ENCODE results near the gene SPNS2.

SPNS2 gene, protein sequence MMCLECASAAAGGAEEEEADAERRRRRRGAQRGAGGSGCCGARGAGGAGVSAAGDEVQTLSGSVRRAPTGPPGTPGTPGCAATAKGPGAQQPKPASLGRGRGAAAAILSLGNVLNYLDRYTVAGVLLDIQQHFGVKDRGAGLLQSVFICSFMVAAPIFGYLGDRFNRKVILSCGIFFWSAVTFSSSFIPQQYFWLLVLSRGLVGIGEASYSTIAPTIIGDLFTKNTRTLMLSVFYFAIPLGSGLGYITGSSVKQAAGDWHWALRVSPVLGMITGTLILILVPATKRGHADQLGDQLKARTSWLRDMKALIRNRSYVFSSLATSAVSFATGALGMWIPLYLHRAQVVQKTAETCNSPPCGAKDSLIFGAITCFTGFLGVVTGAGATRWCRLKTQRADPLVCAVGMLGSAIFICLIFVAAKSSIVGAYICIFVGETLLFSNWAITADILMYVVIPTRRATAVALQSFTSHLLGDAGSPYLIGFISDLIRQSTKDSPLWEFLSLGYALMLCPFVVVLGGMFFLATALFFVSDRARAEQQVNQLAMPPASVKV
- total RNA-seq = 0.05 to 0.19 (median 0.18) reads per million in 3 experiments

DNA sequence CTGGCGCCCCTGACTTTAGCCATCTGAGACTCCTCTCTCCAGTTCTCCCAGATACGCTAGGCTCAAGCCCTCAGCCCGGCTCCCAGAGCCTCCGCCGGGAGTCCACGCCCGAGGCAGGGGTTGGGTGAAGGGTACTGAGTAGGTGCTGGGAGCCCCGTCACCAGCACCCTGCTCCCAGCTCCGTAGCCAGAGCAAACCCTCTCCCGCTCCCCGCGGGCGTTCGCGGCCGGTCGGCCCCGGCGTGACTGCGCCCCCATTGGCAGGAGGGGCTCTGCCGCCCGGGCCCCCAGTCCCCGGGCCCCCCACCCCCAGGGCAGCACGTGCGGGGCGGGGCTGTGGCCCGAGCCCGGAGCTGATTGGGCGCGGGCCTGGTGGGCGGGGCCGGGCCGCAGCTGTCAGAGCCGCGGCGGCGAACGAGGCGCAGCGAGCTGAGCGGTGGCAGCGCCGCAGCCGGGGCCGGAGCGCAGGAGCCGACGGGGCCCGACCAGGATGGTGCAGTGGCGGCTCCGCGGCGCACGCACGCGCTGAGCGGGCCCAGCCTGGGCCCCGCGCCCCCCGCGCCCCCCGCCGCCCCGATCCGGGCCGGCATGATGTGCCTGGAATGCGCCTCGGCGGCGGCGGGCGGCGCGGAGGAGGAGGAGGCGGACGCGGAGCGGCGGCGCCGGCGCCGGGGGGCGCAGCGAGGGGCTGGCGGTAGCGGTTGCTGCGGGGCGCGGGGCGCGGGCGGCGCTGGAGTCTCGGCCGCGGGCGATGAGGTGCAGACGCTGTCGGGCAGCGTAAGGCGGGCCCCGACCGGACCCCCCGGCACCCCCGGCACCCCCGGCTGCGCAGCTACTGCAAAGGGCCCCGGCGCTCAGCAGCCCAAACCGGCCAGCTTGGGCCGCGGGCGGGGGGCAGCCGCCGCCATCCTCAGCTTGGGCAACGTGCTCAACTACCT is at the start of gene SPNS2:
TSS of gene SPNS2 (plus strand) at position 421 of the 937 bp plus-strand sequence. CDS start at position 588, 167 bp downstream.
- DNase-seq = peak; percentile 57

DNA sequence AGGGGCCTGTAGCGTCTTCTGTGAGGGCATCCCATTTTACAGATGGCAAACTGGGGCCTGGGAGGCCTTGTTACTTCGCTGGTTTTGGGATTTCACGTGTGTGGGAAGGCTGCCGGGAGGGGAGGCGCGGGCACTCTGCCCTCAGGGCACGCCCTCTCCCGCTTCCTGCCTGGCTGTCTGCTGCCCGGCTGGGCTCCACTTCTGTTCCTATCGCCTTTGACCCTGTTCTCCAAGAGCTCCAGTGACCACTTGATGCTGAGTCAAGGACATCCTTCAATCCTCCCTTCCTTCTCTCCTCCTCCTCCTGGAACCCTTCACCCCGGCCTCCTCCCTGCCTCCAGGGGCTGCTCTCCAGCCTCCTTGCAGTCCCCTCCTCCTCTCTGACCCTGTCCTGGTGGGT is 48.9 kb upstream of the SPNS2 start:
- no peak for DNase-seq

DNA sequence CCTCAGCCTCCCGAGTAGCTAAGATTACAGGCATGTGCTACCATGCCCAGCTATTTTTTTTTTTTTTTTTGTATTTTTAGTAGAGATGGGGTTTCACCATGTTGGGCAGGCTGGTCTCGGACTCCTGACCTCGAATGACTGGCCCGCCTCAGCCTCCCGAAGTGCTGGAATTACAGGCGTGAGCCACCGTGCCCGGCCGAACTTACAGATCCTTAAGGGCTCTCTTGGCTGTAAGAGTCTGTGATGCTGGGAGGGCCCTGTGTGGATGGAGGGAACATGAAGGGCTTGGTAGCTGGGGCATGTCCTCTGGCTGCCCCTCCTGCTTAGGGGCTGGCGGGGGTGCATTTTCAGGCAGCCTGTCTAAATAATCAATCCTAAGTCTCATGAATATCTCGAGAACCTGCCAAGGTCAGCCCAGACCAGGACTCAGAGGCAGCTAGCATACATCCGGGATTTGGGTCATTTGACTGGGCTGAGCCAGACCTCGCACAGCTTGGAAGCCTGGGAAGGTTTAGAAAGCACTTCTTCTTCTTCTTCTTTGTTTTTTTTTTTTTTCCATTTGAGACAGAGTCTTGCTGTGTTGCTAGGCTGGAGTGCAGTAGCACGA is 47.9 kb upstream of the SPNS2 start:
- no peak for DNase-seq

DNA sequence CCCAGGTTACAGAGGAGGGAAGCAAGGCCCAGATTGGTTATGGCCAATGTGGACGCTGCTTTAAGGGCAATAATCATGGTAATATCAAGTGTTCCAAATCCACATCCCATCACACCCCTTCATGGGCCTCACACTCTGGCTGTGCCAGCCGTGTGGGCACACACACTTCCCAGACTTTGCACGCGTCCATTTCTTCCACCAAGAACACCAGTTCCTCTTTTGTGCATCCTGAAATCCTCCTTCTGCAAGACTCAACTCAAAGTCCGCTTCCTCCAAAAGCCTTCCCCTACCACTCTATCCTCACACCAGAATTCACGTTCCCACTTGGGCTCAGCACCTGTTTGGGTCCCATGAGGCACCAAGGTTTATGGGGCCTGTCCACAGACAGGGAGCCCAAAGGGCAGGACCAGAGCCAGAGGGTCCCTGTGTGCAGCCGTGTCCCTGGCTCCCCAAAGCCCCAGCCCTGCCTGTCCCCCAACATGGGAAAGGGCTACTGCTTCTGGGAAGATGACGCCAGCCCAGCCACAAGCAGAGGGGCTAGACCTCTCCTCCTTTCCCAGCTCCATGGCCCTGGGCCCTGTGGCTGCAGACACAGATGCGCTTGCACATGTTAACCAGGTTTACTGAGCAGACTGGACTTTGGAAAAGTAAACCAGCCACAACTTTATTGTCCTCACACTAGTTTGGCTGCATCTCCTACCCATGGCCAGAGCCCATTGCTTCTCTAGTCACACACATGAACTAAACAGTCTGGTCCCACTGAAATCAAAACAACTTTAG is 44.7 kb upstream of the SPNS2 start:
- no peak for DNase-seq

DNA sequence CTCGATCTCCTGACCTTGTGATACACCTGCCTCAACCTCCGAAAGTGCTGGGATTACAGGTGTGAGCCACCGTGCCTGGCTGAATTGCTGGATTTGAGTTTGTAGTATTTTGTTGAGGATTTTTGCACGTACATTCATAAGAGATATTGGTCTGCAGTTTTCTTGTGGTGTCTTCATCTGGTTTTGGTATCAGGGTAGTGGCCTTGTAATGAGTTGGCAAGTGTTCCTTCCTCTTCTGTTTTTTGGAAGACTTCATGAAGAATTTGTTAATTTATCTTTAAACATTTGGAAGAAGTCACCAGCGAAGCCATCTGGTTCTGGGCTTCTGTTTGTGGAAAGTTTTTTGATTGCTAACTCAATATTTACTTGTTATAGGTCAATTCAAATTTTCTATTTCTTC is 38.0 kb upstream of the SPNS2 start:
- no peak for DNase-seq

DNA sequence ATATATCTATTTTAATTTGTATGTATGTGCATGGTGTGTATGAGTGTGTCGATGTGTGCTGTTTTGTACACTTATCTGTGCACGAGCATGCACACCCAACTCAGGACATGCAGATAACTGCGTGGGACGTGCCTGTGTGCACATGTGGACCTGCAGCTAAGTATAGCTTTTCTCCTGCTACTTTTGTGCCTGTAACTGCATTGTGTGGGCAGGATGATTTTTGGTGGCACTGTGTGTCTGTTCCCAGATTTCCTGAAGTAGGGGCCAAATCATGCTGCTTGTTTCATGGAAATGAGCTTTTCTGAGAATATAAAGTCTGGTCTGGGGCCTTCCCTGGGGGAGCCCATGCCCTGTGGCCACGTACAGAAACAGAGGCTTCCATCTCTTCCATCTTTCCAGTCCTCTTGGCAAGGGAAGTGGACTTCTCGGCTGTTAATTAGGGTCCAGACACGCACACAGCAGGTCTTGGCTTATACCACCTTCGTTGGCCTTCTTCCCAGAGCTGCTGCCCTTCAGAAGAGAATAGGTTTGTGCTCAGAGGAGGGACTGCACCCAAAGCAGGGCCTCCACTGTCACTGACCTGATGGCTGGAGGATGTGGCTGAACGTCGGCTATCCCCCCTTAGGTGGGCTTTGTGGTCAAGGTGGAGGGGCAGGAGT is 34.7 kb upstream of the SPNS2 start:
- DNase-seq = no peak

DNA sequence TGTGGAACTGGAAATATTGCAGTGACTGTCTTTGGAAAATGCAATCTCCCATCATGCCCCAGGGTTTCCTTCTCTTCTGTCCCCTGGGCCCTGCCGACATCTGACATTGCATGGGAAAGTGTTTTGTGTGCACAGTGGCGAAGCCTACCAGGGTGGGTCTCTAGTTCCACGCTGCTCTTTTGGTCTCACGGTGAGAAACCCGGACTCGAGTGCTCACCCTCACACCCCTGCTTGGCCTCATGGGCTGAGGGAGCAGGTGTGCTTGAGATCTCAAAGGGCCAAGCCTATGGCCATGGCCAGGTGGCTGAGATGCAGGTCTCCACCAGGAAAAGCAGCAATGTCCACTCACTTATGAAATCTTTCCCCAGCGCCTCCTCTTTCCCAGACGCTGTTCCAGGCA is 32.9 kb upstream of the SPNS2 start:
- no peak for DNase-seq

DNA sequence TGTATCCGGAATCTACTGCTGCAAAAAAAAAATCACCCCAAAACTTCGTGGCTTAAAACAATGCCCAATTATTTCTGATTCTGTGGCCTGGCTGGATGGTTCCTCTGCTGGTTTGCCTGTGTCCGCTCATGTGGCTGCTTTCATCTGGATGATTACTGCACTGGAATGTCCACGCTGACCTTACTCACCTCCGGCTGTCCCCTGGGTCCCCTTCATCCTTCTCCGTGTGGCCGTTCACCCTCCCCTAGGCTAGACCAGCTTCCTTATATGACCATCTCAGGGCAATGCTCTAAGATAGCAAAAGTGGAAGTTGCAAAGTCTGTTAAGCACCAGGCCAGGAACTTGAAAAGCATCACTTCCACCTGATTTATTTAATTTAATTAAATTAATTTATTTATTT is 31.4 kb upstream of the SPNS2 start:
- DNase-seq = no peak

DNA sequence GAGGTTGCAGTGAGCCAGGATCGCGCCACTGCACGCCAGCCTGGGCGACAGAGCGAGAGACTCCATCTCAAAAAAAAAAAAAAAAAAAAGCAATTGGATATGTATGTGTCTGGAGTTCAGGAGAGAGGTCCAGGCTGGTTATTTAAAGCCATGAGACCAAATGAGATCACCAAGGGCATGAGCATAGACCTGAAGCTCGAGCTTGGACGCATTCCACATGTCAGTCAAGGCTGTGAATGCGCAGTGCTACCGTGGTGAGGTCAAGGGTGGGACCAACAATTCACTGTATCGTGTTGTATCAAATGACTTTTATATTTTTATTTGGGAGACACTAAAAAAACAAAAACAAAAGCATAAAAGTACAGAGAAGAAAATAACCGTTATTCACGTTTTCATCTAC is 29.1 kb upstream of the SPNS2 start:
- DNase-seq = no peak

DNA sequence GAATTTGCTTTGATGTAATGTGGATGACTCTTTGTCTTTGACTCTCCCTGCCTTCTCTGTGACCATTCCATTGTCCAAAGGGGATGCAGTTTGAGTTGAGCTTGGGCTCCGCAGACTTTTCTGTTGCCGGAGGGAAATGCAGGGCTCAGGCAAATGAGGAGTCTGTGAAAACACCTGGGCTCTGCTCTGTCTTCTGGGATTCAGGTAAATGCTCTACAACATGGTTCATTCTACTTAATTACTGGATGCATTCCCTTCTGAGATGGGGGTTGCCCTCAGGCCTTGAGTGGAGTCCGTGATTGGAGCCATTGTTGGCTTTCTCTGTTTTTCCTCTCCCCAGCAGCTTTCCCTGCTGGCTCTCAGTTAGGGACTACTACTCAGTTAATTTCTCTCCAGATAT is 26.4 kb upstream of the SPNS2 start:
- DNase-seq = no peak

DNA sequence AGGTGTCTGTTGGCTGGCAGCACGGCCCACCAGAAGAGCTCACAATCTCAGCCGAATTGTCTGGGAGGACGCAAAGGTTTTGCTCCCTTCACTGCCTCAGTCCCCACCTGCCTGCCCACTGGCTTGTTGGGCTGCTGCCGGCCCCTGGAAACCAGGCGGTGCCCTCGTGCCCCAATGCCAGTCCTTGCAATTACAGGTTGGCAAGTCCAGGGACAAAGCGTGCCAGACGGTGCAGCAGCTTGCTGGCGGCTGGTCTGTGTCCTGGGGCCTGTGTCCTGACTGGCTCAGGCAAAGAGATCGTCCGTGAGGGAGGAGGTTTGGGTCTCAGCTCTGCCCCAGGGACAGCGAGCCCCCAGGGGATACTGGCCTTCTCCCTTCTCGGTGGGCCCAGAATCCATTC is 24.6 kb upstream of the SPNS2 start:
- DNase-seq = no peak

DNA sequence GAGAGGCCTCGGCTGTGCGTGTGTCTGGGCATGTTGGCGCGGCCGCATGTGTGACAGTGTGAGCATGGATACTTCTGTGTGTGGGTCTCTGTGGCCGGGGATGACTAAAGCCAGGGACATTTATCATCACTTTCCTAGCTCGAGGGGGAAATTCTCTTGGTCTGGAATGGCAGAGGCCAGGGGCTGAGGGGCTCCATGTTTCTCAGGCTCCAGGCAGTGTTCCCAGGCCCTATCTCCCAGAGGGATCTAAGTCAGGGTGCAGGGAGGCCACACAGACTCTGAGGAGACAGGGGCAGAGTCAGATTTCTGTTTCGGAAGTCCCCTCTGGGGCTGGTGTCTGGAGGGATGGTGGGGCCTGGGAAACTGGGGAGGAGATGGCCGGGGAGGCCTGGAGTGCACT is 23.7 kb upstream of the SPNS2 start:
- no peak for DNase-seq

DNA sequence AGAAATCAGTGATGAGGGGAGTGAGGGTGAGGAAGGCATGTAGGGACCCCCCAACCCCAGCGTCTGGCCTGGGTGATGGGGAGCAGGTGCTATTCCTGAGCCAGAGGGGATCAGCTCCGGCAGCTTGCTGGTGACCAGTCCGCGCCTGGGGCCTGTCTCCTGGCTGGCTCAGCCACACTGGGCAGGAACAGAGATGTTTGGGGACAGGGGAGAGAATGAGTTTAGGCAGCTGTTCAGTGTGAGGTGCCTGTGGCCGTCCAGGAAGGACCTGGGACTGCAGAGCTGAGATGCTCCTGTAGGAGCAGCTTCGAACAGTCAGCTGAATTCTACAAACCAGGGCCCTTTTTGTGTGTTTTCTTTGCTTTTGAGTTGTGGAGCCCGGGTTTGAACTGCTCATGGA is 23.2 kb upstream of the SPNS2 start:
- no peak for DNase-seq

DNA sequence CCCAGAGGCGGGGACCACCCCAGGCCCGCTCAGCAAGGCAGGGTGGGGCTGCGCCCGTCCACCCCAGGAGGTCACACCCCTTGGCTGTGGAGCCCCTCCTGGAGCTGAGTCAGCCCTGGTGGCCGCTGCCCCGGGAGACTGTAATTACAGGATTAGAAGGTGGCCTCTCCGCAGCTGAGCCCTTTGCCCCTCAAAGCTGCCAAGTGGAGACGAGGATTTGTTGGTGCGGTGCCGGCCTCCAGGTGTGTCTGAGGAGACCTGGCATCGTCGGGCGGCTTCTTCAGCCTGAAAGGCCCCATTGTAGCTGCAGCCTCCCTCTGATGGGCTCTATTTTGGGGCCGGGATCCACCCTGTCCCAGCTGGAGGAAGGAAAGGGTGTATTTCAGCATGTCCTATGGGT is 22.7 kb upstream of the SPNS2 start:
- no peak for DNase-seq

DNA sequence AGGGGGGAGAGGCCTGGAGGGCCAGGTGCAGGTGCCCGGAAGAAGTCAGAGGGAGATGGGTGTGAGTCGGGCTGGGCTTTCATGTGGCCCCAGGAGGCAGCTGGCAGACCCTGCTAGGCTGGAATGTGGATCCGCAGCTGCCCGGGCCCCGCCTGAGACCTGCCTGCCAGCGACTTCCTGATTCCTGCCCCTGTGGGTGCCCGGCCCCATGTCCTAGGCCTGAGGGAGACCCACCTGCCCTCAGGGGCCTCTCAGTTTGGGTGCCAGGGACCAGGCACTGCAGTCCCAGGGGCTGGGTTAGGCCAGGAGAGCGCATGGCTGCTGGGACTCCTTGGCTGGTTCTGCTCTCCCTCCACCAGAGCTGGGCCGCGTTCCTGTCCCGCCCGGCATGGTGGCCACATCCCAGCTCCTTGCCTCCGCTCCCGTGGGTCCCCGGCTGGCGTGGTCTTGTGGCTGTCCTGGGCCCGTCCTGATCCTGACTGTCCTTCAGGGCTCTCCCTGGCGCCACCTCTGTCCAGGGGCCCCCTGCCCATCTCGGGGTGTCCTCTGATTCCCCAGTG is 22.1 kb upstream of the SPNS2 start:
- no peak for DNase-seq

DNA sequence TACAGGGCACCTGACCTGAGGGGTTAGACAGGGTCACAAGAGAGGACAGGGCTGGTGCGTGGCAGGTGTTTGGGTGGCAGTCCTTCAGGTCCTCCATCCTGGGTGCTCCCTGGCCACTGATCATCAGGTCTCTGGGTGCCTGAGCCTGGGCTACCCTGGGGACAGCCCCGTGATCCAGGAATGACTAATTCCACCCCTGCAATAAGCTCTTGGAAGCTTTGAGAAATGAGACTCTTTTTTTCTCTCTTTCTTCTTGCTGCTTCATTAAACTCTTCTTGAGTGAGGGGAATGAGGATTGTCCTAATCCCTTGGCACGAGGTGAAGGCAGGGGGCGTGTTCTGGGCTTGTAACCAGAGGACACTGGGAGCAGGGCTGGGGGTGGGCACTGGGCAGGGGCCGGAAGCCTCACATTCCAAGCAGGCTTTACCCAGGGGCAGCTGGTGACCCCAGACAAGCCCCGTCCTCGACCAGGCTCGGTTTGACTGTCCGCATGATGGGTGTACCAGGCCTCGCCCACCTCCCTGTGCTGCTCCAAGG is 21.4 kb upstream of the SPNS2 start:
- no peak for DNase-seq

DNA sequence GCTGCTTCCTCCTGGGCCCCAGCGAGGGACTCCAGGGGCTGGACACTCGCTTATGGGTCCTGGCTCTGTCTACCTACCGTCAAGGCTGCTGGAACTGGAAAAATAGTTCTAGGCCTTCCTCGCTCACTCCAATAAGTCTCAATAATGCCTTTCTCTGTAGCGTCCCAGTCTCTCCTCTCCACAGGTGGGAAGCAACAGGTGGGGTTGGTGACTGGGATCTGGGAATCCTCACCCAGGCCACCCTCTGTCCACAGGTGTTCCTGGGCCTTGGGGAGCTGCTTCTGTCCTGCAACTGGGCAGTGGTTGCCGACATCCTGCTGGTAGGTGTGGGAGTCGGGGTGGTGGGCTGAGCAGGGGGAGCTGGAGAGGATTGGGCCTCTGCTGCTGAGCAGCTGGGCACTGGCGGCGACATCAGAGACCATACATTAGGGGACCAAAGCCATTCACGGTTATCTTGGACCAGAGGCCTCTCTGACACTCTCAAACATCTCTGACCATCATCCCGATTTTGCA is 20.3 kb upstream of the SPNS2 start:
- no peak for DNase-seq

DNA sequence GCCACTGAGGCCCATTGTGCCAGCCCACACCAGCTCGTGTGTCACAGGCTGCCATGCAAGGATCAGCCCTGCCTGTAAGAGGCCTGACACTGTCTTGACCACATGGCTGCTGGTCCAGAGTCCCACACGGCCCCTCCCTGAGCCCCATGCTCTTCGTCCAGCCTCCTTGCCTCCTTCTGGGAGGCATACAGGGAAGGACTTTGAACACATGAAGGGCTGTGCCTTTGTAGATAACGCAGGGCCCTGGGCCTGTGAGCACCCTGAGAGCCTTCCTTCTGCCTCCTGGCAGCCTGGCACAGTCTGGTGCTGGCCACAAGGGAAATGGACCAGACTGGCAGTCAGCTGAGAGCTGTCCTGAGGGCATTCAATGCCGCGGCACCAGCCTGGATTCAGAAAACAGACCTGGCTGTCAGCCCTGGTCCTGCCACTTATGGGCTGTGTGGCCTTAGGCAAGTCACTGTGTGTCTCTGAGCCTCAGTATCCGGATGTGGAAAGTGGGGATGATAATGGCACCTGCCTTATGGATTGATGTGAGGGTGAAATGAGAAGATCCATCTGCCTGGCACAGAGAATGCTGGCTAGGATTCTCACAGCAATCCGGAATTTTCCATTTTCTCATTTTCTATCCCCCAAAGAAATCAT is 19.2 kb upstream of the SPNS2 start:
- DNase-seq = no peak

DNA sequence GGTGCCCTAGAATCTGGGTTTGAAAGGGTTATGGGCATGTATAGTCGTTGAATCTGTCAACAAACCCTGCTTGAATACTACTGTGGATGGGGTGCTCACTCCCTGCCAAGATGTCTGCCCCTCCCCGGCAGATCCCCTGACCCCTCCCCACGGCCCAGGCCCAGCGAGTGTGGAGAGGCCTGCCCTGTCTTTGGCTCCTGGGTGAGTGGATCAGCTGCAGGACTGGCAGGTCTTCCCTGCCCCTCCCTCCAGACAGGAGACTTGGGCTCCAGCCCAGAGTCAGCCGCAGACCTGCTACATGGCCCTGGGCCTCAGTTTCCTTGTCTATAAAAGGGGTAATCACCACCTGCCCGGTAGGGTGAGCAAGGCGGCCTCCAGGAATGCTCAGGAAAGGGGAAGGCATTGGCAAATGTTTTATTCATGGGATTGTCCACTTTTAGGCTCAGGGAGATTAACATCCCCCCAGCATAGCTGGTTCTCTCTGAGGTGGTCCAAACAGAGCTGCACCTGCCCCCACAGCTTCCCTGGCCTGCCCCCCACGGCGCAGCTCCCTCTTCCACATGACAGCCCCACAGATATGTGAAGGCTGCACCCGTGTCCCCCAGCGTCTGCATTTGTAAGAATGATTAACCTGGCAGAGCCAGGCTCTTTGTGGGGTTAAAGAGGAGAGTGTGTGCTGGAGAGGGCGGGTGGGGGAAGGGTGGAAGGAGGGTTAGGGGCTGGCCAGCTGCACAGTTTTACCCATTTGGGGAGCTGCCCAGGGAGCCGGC is 18.5 kb upstream of the SPNS2 start:
- DNase-seq = no peak

Measured in central memory CD4-positive, alpha-beta T cell (primary cell).